Loucy (cell line): ENCODE results near the gene CNTN4.

Source experiments
- EZH2phosphoT487 ChIP-seq: fragments of 200-600 bp; IDR thresholded peaks from 2 replicates; pipeline ENCODE4 v1.6.1; 2018; ENCODE audit warnings: antibody characterized with exemption, mild to moderate bottlenecking, moderate library complexity, borderline replicate concordance
- TF ChIP-seq, protein P1 (sequence below): fragments of 200-600 bp; sonication (generic); conservative IDR thresholded peaks from 2 replicates; pipeline ENCODE4 v1.5.1; 2014; ENCODE audit warnings: mild to moderate bottlenecking, antibody characterized with exemption, low read length

DNA sequence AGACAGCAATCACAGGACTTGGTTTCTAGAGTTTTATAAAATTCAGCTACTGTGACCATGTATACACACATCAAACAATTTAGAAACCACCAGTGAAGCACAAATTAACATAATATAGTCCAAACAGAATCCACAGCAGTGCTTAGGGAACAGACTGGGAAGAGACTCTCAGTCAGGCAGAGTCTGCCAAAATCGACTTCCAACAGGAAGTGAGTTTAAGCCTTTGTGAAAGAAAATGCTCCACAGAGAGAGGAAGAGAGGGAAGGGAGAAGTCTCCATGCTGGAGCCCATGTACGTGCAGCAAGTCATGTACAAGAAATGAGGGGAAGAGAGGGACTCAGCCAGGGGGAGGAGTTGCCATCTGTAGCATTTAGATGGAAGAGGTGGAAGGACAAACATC lies 838.9 kb downstream of the CNTN4 start:
- TF ChIP-seq, protein P1, sequence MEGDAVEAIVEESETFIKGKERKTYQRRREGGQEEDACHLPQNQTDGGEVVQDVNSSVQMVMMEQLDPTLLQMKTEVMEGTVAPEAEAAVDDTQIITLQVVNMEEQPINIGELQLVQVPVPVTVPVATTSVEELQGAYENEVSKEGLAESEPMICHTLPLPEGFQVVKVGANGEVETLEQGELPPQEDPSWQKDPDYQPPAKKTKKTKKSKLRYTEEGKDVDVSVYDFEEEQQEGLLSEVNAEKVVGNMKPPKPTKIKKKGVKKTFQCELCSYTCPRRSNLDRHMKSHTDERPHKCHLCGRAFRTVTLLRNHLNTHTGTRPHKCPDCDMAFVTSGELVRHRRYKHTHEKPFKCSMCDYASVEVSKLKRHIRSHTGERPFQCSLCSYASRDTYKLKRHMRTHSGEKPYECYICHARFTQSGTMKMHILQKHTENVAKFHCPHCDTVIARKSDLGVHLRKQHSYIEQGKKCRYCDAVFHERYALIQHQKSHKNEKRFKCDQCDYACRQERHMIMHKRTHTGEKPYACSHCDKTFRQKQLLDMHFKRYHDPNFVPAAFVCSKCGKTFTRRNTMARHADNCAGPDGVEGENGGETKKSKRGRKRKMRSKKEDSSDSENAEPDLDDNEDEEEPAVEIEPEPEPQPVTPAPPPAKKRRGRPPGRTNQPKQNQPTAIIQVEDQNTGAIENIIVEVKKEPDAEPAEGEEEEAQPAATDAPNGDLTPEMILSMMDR: no peak
- no peak for TF ChIP-seq EZH2phosphoT487
